ENCODE measurements around the gene TECPR1.

TECPR1 gene

DNA sequence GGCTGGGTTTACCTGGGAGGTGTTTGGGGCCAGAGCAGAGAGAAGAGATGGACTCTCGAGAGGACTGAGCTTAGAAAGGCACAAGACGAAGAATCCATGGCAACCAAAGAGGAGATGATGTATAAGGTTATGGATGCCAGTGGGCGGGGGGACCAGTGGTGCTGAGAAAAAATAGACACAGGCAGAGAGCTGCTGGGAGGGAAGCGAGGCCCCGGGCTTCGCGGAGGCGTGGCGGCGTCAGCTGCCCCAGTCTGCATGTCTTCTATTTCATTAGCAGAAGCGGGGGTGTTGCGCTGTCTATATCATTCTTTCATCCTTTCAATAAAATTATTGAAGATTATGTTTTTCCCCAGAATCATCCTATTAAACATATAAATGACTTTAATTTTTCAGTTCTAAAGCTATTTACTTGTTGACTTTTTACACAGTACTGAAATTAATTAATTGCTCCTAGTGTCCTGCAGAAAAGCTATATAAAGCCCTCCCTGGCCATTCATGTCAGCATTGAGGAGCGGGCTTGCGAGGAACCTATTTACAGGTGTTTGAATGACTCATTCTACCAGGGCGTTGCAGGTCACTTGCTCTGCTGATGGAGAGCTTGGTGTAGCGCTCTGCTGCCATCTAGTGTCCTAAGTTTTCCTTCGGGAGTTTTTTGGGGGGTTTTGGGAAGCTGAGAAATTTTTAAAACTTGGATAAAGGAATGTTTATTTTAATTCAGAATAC, 83.7 kb downstream of the TECPR1 start (continued):
- TF ChIP-seq ZNF202 (tag by site-specific recombination; IDR thresholded peaks at IDR 0.05; ENCODE audit: borderline replicate concordance) (no peak), ZNF23 (tag by site-specific recombination; IDR thresholded peaks at IDR 0.05; ENCODE audit: borderline replicate concordance) (no peak), ZNF433 (tag by site-specific recombination; IDR thresholded peaks at IDR 0.05; ENCODE audit: low read depth) (no peak), ZFP69B (tag by site-specific recombination; IDR thresholded peaks at IDR 0.05) (no peak), ZNF658 (tag by site-specific recombination; IDR thresholded peaks at IDR 0.05) (no peak), ZNF707 (tag by site-specific recombination; IDR thresholded peaks at IDR 0.05) (no peak), ZNF394 (tag by site-specific recombination; IDR thresholded peaks at IDR 0.05; ENCODE audit: borderline replicate concordance) (no peak), ZNF660 (tag by site-specific recombination; IDR thresholded peaks at IDR 0.05) (0 out of 2 replicates have a peak, but pooled peaks have one; percentile 36), KLF1 (tag by site-specific recombination; IDR thresholded peaks at IDR 0.05) (no peak), ZNF138 (tag by site-specific recombination; IDR thresholded peaks at IDR 0.05; ENCODE audit: borderline replicate concordance) (no peak), SP7 (tag by site-specific recombination; IDR thresholded peaks at IDR 0.05) (0 out of 2 replicates have a peak, but pooled peaks have one; percentile 25), ZNF560 (tag by site-specific recombination; IDR thresholded peaks at IDR 0.05; ENCODE audit: borderline replicate concordance) (no peak), YY2 (tag by site-specific recombination; IDR thresholded peaks at IDR 0.05) (no peak), REST (tag by site-specific recombination; IDR thresholded peaks at IDR 0.05) (no peak), YY1 (tag by site-specific recombination; IDR thresholded peaks at IDR 0.05) (no peak), GLI4 (tag by site-specific recombination; IDR thresholded peaks at IDR 0.05) (no peak), ZBTB21 (tag by site-specific recombination; IDR thresholded peaks at IDR 0.05) (no peak), ZNF266 (tag by site-specific recombination; IDR thresholded peaks at IDR 0.05; ENCODE audit: low read depth) (no peak), KLF8 (tag by site-specific recombination; IDR thresholded peaks at IDR 0.05) (0 out of 2 replicates have a peak, but pooled peaks have one; percentile 38), ZNF596 (tag by site-specific recombination; IDR thresholded peaks at IDR 0.05) (no peak), ZNF654 (tag by site-specific recombination; IDR thresholded peaks at IDR 0.05; ENCODE audit: low read depth) (peak; percentile 97), ZNF223 (tag by site-specific recombination; IDR thresholded peaks at IDR 0.05) (no peak)
- TF ChIP-seq, protein P1, sequence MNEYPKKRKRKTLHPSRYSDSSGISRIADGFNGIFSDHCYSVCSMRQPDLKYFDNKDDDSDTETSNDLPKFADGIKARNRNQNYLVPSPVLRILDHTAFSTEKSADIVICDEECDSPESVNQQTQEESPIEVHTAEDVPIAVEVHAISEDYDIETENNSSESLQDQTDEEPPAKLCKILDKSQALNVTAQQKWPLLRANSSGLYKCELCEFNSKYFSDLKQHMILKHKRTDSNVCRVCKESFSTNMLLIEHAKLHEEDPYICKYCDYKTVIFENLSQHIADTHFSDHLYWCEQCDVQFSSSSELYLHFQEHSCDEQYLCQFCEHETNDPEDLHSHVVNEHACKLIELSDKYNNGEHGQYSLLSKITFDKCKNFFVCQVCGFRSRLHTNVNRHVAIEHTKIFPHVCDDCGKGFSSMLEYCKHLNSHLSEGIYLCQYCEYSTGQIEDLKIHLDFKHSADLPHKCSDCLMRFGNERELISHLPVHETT (tag by site-specific recombination; IDR thresholded peaks at IDR 0.05): no peak
- TF ChIP-seq, protein P2, sequence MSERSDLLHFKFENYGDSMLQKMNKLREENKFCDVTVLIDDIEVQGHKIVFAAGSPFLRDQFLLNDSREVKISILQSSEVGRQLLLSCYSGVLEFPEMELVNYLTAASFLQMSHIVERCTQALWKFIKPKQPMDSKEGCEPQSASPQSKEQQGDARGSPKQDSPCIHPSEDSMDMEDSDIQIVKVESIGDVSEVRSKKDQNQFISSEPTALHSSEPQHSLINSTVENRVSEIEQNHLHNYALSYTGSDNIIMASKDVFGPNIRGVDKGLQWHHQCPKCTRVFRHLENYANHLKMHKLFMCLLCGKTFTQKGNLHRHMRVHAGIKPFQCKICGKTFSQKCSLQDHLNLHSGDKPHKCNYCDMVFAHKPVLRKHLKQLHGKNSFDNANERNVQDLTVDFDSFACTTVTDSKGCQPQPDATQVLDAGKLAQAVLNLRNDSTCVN (tag by site-specific recombination; optimal IDR thresholded peaks at IDR 0.05): no peak
- TF ChIP-seq, protein P3, sequence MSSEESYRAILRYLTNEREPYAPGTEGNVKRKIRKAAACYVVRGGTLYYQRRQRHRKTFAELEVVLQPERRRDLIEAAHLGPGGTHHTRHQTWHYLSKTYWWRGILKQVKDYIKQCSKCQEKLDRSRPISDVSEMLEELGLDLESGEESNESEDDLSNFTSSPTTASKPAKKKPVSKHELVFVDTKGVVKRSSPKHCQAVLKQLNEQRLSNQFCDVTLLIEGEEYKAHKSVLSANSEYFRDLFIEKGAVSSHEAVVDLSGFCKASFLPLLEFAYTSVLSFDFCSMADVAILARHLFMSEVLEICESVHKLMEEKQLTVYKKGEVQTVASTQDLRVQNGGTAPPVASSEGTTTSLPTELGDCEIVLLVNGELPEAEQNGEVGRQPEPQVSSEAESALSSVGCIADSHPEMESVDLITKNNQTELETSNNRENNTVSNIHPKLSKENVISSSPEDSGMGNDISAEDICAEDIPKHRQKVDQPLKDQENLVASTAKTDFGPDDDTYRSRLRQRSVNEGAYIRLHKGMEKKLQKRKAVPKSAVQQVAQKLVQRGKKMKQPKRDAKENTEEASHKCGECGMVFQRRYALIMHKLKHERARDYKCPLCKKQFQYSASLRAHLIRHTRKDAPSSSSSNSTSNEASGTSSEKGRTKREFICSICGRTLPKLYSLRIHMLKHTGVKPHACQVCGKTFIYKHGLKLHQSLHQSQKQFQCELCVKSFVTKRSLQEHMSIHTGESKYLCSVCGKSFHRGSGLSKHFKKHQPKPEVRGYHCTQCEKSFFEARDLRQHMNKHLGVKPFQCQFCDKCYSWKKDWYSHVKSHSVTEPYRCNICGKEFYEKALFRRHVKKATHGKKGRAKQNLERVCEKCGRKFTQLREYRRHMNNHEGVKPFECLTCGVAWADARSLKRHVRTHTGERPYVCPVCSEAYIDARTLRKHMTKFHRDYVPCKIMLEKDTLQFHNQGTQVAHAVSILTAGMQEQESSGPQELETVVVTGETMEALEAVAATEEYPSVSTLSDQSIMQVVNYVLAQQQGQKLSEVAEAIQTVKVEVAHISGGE (tag by site-specific recombination; conservative IDR thresholded peaks at IDR 0.05; ENCODE audit: low read depth): no peak
- TF ChIP-seq, protein P4, sequence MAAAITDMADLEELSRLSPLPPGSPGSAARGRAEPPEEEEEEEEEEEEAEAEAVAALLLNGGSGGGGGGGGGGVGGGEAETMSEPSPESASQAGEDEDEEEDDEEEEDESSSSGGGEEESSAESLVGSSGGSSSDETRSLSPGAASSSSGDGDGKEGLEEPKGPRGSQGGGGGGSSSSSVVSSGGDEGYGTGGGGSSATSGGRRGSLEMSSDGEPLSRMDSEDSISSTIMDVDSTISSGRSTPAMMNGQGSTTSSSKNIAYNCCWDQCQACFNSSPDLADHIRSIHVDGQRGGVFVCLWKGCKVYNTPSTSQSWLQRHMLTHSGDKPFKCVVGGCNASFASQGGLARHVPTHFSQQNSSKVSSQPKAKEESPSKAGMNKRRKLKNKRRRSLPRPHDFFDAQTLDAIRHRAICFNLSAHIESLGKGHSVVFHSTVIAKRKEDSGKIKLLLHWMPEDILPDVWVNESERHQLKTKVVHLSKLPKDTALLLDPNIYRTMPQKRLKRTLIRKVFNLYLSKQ (tag by site-specific recombination; IDR thresholded peaks at IDR 0.05; ENCODE audit: borderline replicate concordance): no peak
- TF ChIP-seq, protein P5, sequence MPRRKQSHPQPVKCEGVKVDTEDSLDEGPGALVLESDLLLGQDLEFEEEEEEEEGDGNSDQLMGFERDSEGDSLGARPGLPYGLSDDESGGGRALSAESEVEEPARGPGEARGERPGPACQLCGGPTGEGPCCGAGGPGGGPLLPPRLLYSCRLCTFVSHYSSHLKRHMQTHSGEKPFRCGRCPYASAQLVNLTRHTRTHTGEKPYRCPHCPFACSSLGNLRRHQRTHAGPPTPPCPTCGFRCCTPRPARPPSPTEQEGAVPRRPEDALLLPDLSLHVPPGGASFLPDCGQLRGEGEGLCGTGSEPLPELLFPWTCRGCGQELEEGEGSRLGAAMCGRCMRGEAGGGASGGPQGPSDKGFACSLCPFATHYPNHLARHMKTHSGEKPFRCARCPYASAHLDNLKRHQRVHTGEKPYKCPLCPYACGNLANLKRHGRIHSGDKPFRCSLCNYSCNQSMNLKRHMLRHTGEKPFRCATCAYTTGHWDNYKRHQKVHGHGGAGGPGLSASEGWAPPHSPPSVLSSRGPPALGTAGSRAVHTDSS (tag by site-specific recombination; IDR thresholded peaks at IDR 0.05): no peak

Data from HEK293 (cell line).